Epithelial cell of prostate (primary cell): ENCODE results near the gene DHX34.
A peak's percentile ranks its signal among the peaks of the same experiment; 100 is the strongest.
"Not testable (repeated sequence)": the region's sequence is repeated elsewhere in the genome, so short reads cannot be mapped to it uniquely, and the experiment has no call there.

Experiments used
- DNase-seq: peaks from one replicate; pipeline ENCODE4 v3.0.0-alpha.2; 2011; ENCODE audit warnings: low read depth, low spot score
- H3K27ac ChIP-seq: fragments of 450-650 bp; 2 replicates; pipeline ENCODE4 v1.5.1; 2017; ENCODE audit warnings: mild to moderate bottlenecking

Gene DHX34

GRCh38 chr19:47348819-47349795, at the start of gene DHX34:
DHX34 (plus strand) TSS chr19:47349315; CDS start chr19:47353031, 3,716 bp downstream.
- DNase-seq, result peak; percentile 92
- peak within 1 kb of the TSS; percentile 41 for H3K27ac ChIP-seq

GRCh38 chr19:47300867-47301266, 48.2 kb upstream of the DHX34 start:
- not testable (repeated sequence) for H3K27ac ChIP-seq, DNase-seq

GRCh38 chr19:47302249-47302648, 46.9 kb upstream of the DHX34 start:
- DNase-seq, result no peak

GRCh38 chr19:47303966-47304365, 45.1 kb upstream of the DHX34 start:
- no peak for DNase-seq
- no peak overlapping the region for H3K27ac ChIP-seq

More at GRCh38 chr19:47302249-47302648, 46.9 kb upstream of the DHX34 start:
- H3K27ac ChIP-seq, result no peak overlapping the region

GRCh38 chr19:47305309-47305751, 43.8 kb upstream of the DHX34 start:
- no peak overlapping the region for H3K27ac ChIP-seq
- DNase-seq, result no peak

- DNase-seq, result no peak
- no peak overlapping the region for H3K27ac ChIP-seq
These were observed 42.8 kb upstream of the DHX34 start for GRCh38 chr19:47306303-47306702.

GRCh38 chr19:47309038-47309437, 40.1 kb upstream of the DHX34 start:
- DNase-seq, result no peak
- H3K27ac ChIP-seq, result no peak overlapping the region

GRCh38 chr19:47309608-47310007, 39.5 kb upstream of the DHX34 start, which contains the start of gene C5AR1:
C5AR1 (plus strand) TSS chr19:47309861; CDS start chr19:47309896, 35 bp downstream.
- no peak for DNase-seq
- H3K27ac ChIP-seq, result peak within 1 kb of the TSS; percentile 46

- H3K27ac ChIP-seq, result peak overlapping the region; percentile 46
- no peak for DNase-seq
These were observed 38.8 kb upstream of the DHX34 start for GRCh38 chr19:47310323-47310722.

GRCh38 chr19:47310819-47311218, 38.3 kb upstream of the DHX34 start:
- H3K27ac ChIP-seq, result peak overlapping the region; percentile 46
- DNase-seq, result no peak

GRCh38 chr19:47312366-47313006, 36.6 kb upstream of the DHX34 start:
- DNase-seq, result no peak
- no peak overlapping the region for H3K27ac ChIP-seq

- H3K27ac ChIP-seq, result no peak overlapping the region
- DNase-seq, result no peak
These were observed 35.3 kb upstream of the DHX34 start for GRCh38 chr19:47313754-47314295.

- H3K27ac ChIP-seq, result peak overlapping the region; percentile 78
- peak; percentile 91 for DNase-seq
These were observed 33.8 kb upstream of the DHX34 start for GRCh38 chr19:47315125-47315821.

GRCh38 chr19:47316513-47316912, 32.6 kb upstream of the DHX34 start:
- no peak for DNase-seq
- H3K27ac ChIP-seq, result no peak overlapping the region

- H3K27ac ChIP-seq, result no peak overlapping the region
- no peak for DNase-seq
These were observed 28.9 kb upstream of the DHX34 start for GRCh38 chr19:47319923-47320871.

- DNase-seq, result no peak
- H3K27ac ChIP-seq, result no peak overlapping the region
These were observed 27.5 kb upstream of the DHX34 start for GRCh38 chr19:47321630-47322029.

GRCh38 chr19:47322058-47322457, 27.1 kb upstream of the DHX34 start:
- no peak for DNase-seq
- no peak overlapping the region for H3K27ac ChIP-seq

GRCh38 chr19:47323409-47323808, 25.7 kb upstream of the DHX34 start:
- H3K27ac ChIP-seq, result no peak overlapping the region
- DNase-seq, result no peak

GRCh38 chr19:47323872-47324271, 25.2 kb upstream of the DHX34 start:
- H3K27ac ChIP-seq, result no peak overlapping the region
- DNase-seq, result no peak
